Measurements from ENCODE around the gene ZNF23. TPM values are rescaled to one million over a fixed set of nuclear protein-coding genes. Genes with fewer than 3 reads are reported as not detected.

ZNF23 gene
- total RNA-seq, 2 experiments from 2014 or later, result 10.4 to 11.1 TPM

GRCh38 chr16:71426880-71427615 is 35.0 kb downstream of the ZNF23 start:
- peaks cover 8% of the 10 kb centered on the region for H3K4me1 Mint-ChIP-seq (ENCODE audit: low read depth)
- peak overlapping the region; percentile 71 for H3K27ac Mint-ChIP-seq
- no peak for DNase-seq
- POLR2A ChIA-PET, result interaction anchor here (0.8 to 1.2 kb wide), 3 partner anchors 13 to 55 kb away, joined by 3 to 4 read pairs (median 3); partner anchors contain the start of gene ZNF23
- peaks cover 27% of the 10 kb centered on the region for H3K27me3 Mint-ChIP-seq
- H3K36me3 Mint-ChIP-seq (ENCODE audit: low read depth), result no peaks in the 10 kb centered on the region
- peaks cover 2% of the 10 kb centered on the region for H3K9me3 Mint-ChIP-seq
- intact Hi-C loops (cut with micrococcal nuclease), result no loop called here
- no peak for TF ChIP-seq CTCF (IDR thresholded peaks at IDR 0.05)
- peak overlapping the region; percentile 61 for H3K4me3 Mint-ChIP-seq
- CTCF ChIA-PET, result interaction anchor here (1.1 to 2.6 kb wide), 4 partner anchors 12 to 111 kb away, joined by 3 to 17 read pairs (median 8); no protein-coding TSS in a partner anchor
- no peak for ATAC-seq

GRCh38 chr16:71426069-71426879 is 35.8 kb downstream of the ZNF23 start:
- TF ChIP-seq CTCF (IDR thresholded peaks at IDR 0.05), result no peak
- peaks cover 8% of the 10 kb centered on the region for H3K4me1 Mint-ChIP-seq (ENCODE audit: low read depth)
- no peaks in the 10 kb centered on the region for H3K36me3 Mint-ChIP-seq (ENCODE audit: low read depth)
- peak overlapping the region; percentile 71 for H3K27ac Mint-ChIP-seq
- intact Hi-C loops (cut with micrococcal nuclease), result no loop called here
- ChIA-PET POLR2A (interaction anchor here (0.7 to 1.2 kb wide), 5 partner anchors 8 to 139 kb away, joined by 3 to 4 read pairs (median 3); partner anchors contain the start of gene ZNF23), CTCF (interaction anchor here (1.6 to 2.6 kb wide), 3 partner anchors 13 to 73 kb away, joined by 5 to 17 read pairs (median 11); no protein-coding TSS in a partner anchor)
- ATAC-seq, result peak; percentile 88
- peaks cover 27% of the 10 kb centered on the region for H3K27me3 Mint-ChIP-seq
- DNase-seq, result peak; percentile 83
- peaks cover 2% of the 10 kb centered on the region for H3K9me3 Mint-ChIP-seq
- peak overlapping the region; percentile 61 for H3K4me3 Mint-ChIP-seq

- Mint-ChIP-seq H3K27ac (no peak overlapping the region), H3K9me3 (peaks cover 2% of the 10 kb centered on the region), H3K4me3 (peak overlapping the region; percentile 61), H3K27me3 (peaks cover 26% of the 10 kb centered on the region), H3K36me3 (ENCODE audit: low read depth) (no peaks in the 10 kb centered on the region), H3K4me1 (ENCODE audit: low read depth) (peaks cover 8% of the 10 kb centered on the region)
- CTCF ChIA-PET, result interaction anchor here (1.6 to 2.6 kb wide), 3 partner anchors 13 to 74 kb away, joined by 5 to 17 read pairs (median 11); no protein-coding TSS in a partner anchor
- intact Hi-C loops (cut with micrococcal nuclease), result no loop called here
- ATAC-seq (no peak), DNase-seq (no peak)
- TF ChIP-seq CTCF (IDR thresholded peaks at IDR 0.05), result no peak
- POLR2A ChIA-PET, result interaction anchor here (0.7 to 1.2 kb wide), 6 partner anchors 8 to 139 kb away, joined by 3 to 4 read pairs (median 3); partner anchors contain the start of gene ZNF23
Measured at GRCh38 chr16:71425746-71426068, 36.3 kb downstream of the ZNF23 start.

- DNase-seq (no peak), ATAC-seq (no peak)
- peaks cover 22% of the 10 kb centered on the region for H3K27me3 Mint-ChIP-seq
- CTCF ChIA-PET, result interaction anchor here (1.7 to 3.6 kb wide), 2 partner anchors 12 to 74 kb away, joined by 4 to 27 read pairs; no protein-coding TSS in a partner anchor
- peaks cover 2% of the 10 kb centered on the region for H3K9me3 Mint-ChIP-seq
- no peak overlapping the region for H3K4me3 Mint-ChIP-seq
- intact Hi-C loops (cut with micrococcal nuclease), result no loop called here
- peaks cover 8% of the 10 kb centered on the region for H3K4me1 Mint-ChIP-seq (ENCODE audit: low read depth)
- POLR2A ChIA-PET, result interaction anchor here (0.9 kb wide), 1 partner anchor 14 kb away, joined by 4 read pairs; no protein-coding TSS in a partner anchor
- TF ChIP-seq CTCF (IDR thresholded peaks at IDR 0.05), result no peak
- H3K27ac Mint-ChIP-seq, result no peak overlapping the region
- no peaks in the 10 kb centered on the region for H3K36me3 Mint-ChIP-seq (ENCODE audit: low read depth)
Measured at GRCh38 chr16:71424626-71425025, 37.4 kb downstream of the ZNF23 start.

Data from activated CD8-positive, alpha-beta T cell treated with anti-CD3 and anti-CD28 coated beads for 36 hours (primary cell).